ENCODE measurements around the gene TAF3. TPM values are rescaled to one million over a fixed set of nuclear protein-coding genes. Genes with fewer than 3 reads are reported as not detected.

Gene TAF3
- total and polyA plus RNA-seq, 11 donors: 5.7 to 14.0 (median 10.3) TPM

- Histone ChIP-seq H3K4me1 (peaks cover 0 to 15% (median 2%) of the 10 kb centered on the region in 12 donors), H3K9me3 (no peaks in the 10 kb centered on the region), H3K27ac (no peak overlapping the region), H3K27me3 (no peaks in the 10 kb centered on the region), H3K4me3 (no peak overlapping the region), H3K36me3 (peaks cover 0 to 12% (median 1%) of the 10 kb centered on the region in 9 donors)
- intact Hi-C loops (cut with DNase I): loop anchor here in 1 of 10 donors (5.0 kb wide), 1 partner anchor 110 kb away; no protein-coding TSS in a partner anchor
- no peak for TF ChIP-seq POLR2A (IDR thresholded peaks at IDR 0.05)
- no peak for TF ChIP-seq CTCF (IDR thresholded peaks at IDR 0.05)
- no peak for ATAC-seq
- DNase-seq: no peak
- WGBS, 4 donors: 52 to 62% (median 58%) methylated on average over 1 of the region's 1 CpG
Measured at GRCh38 chr10:7832060-7832459, 13.8 kb downstream of the TAF3 start.

DNA sequence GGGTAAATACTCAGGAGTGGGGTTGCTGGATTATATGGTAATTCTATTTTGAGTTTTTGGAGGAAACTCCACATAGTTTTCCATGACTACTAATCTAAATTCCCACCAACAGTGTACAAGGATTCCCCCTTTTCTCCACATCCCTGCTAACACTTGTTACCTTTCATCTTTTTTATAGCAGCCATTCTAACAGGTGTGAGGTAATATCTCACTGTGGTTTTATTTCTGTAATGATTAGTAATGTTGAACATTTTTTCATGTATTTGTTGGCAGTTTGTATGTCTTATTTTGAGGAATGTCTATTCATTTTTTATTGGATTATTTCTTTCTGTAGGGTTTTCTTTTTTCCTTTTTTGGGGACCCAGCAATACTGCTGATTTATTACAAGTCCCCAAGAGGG, 14.9 kb downstream of the TAF3 start:
- Histone ChIP-seq H3K4me1 (peaks cover 0 to 10% (median 2%) of the 10 kb centered on the region in 12 donors), H3K4me3 (no peak overlapping the region), H3K36me3 (peaks cover 0 to 4% (median 0%) of the 10 kb centered on the region in 9 donors), H3K27ac (no peak overlapping the region), H3K27me3 (no peaks in the 10 kb centered on the region), H3K9me3 (no peaks in the 10 kb centered on the region)
- no peak for DNase-seq
- TF ChIP-seq POLR2A (IDR thresholded peaks at IDR 0.05) (no peak), CTCF (IDR thresholded peaks at IDR 0.05) (no peak)
- intact Hi-C loops (cut with DNase I): loop anchor here in 1 of 10 donors (5.0 kb wide), 1 partner anchor 109 kb away; no protein-coding TSS in a partner anchor
- no peak for ATAC-seq

- H3K4me1 ChIP-seq: peaks cover 0 to 10% (median 2%) of the 10 kb centered on the region in 12 donors
- no peak overlapping the region for H3K27ac ChIP-seq
- no peak for ATAC-seq
- H3K9me3 ChIP-seq: no peaks in the 10 kb centered on the region
- no peaks in the 10 kb centered on the region for H3K27me3 ChIP-seq
- no peak for DNase-seq
- peaks cover 0 to 4% (median 0%) of the 10 kb centered on the region in 9 donors for H3K36me3 ChIP-seq
- TF ChIP-seq CTCF (IDR thresholded peaks at IDR 0.05) (no peak), POLR2A (IDR thresholded peaks at IDR 0.05) (no peak)
- 90 to 92% (median 92%) methylated on average over 3 of the region's 3 CpGs for WGBS, 4 donors
- intact Hi-C loops (cut with DNase I): loop anchor here in 1 of 10 donors (5.0 kb wide), 1 partner anchor 108 kb away; no protein-coding TSS in a partner anchor
- H3K4me3 ChIP-seq: no peak overlapping the region
Measured at GRCh38 chr10:7834262-7834661, 16.0 kb downstream of the TAF3 start.

- Histone ChIP-seq H3K4me1 (peaks cover 0 to 4% (median 0%) of the 10 kb centered on the region in 12 donors), H3K27me3 (no peaks in the 10 kb centered on the region), H3K27ac (no peak overlapping the region), H3K36me3 (peaks cover 0 to 7% (median 0%) of the 10 kb centered on the region in 9 donors), H3K4me3 (no peak overlapping the region), H3K9me3 (no peaks in the 10 kb centered on the region)
- intact Hi-C loops (cut with DNase I): no loop called here
- DNase-seq (no peak), ATAC-seq (no peak)
- 90 to 96% (median 91%) methylated on average over 2 of the region's 2 CpGs for WGBS, 4 donors
- TF ChIP-seq POLR2A (IDR thresholded peaks at IDR 0.05) (no peak), CTCF (IDR thresholded peaks at IDR 0.05) (no peak)
Measured at GRCh38 chr10:7836571-7836970, 18.3 kb downstream of the TAF3 start.
